ENCODE results near the gene CRABP1.

- TF ChIP-seq CTCF (IDR thresholded peaks at IDR 0.05), result no peak
- TF ChIP-seq POLR2A (IDR thresholded peaks at IDR 0.05), result no peak
- no peak for TF ChIP-seq POLR2AphosphoS5 (IDR thresholded peaks at IDR 0.05)
Measured at GRCh38 chr15:78320183-78320582, 20.0 kb upstream of the CRABP1 start.
